A549 (cell line): Measurements from ENCODE around the gene MPHOSPH9. TPM values are rescaled to one million over a fixed set of nuclear protein-coding genes. Genes with fewer than 3 reads are reported as not detected.
A peak's percentile ranks its signal among the peaks of the same experiment; 100 is the strongest.

Source experiments
- ATAC-seq, 2 experiments: fragments of 200-7000 bp in 1 of 2; fragments of >200 bp in 1 of 2; cut with Nextera tagmentation in 1 of 2; cut with Tn5 transposase in 1 of 2; 3 replicates each; pipeline versions ENCODE4 v1.8.0 to v1.9.1; 2018 to 2020; ENCODE audit warnings: mild to moderate bottlenecking in 1 of 2, moderate library complexity in 1 of 2
- CTCF ChIA-PET: fragments of 300-600 bp; sonication (Branson Sonifier 250); formaldehyde crosslinking; extraction: SDS; loops from one replicate; lab custom pipeline; 2021; ENCODE audit warnings: antibody characterized with exemption, inconsistent platforms; lab: Yijun Ruan, JAX
- POLR2A ChIA-PET: fragments of 350-600 bp; formaldehyde crosslinking; extraction: SDS; loops from one replicate; lab custom pipeline; 2021; ENCODE audit warnings: antibody characterized with exemption, inconsistent platforms; lab: Yijun Ruan, JAX
- DNase-seq, 2 experiments: peaks; one replicate each; pipeline versions ENCODE4 v3.0.0 to v3.0.0-alpha.2; 2011 to 2016; ENCODE audit warnings: low read depth in 1 of 2, low spot score in 1 of 2
- FAIRE-seq: peaks from 2 replicates; lab custom pipeline; 2011; peaks lifted over from hg19 to GRCh38; lab: Jason Lieb, UNC
- H3K27ac ChIP-seq, 2 experiments: fragments of >200 bp; sonication (Bioruptor Twin); formaldehyde crosslinking; 3 replicates each; pipeline ENCODE4 v1.5.1; 2016 to 2017
- H3K4me1 ChIP-seq: fragments of >200 bp; sonication (Bioruptor Twin); formaldehyde crosslinking; 3 replicates; pipeline ENCODE4 v1.6.1; 2016
- H3K4me2 ChIP-seq: fragments of >200 bp; sonication (Bioruptor Twin); formaldehyde crosslinking; 3 replicates; pipeline ENCODE4 v1.6.1; 2016
- H3K4me3 ChIP-seq: fragments of >200 bp; sonication (Bioruptor Twin); formaldehyde crosslinking; 3 replicates; pipeline ENCODE4 v1.5.1; 2016
- H3K9me3 ChIP-seq: fragments of >200 bp; sonication (Bioruptor Twin); formaldehyde crosslinking; 3 replicates; pipeline ENCODE4 v1.6.1; 2016
- BHLHE40 ChIP-seq: IDR thresholded peaks from 2 replicates; pipeline ENCODE4 v1.6.1; 2012; ENCODE audit warnings: low read depth, low read length, inconsistent platforms
- CBX2 ChIP-seq: fragments of 200-600 bp; sonication (generic); IDR thresholded peaks from 2 replicates; pipeline ENCODE4 v1.6.1; 2016; ENCODE audit warnings: low read depth, mild to moderate bottlenecking, borderline replicate concordance
- E2F6 ChIP-seq: IDR thresholded peaks from 2 replicates; pipeline ENCODE4 v1.6.1; 2012; ENCODE audit warnings: low read depth, borderline replicate concordance
- EP300 ChIP-seq, 2 experiments: fragments of >200 bp; sonication (Bioruptor Twin); formaldehyde crosslinking; IDR thresholded peaks; 2 replicates in 1 of 2; 3 replicates in 1 of 2; pipeline ENCODE4 v1.6.1; 2016 to 2017
- ESRRA ChIP-seq: fragments of 150-350 bp; IDR thresholded peaks from 2 replicates; pipeline ENCODE4 v1.6.1; 2014; ENCODE audit warnings: mild to moderate bottlenecking, low read length, borderline replicate concordance
- FOSL2 ChIP-seq, 2 experiments: fragments of 450-650 bp in 1 of 2; fragments of >200 bp in 1 of 2; sonication (Bioruptor Twin) in 1 of 2; formaldehyde crosslinking; IDR thresholded peaks; 2 replicates each; pipeline versions ENCODE4 v1.5.0 to v1.6.1; 2016 to 2020; ENCODE audit warnings: mild to moderate bottlenecking in 1 of 2, moderate library complexity in 1 of 2
- GATA3 ChIP-seq: IDR thresholded peaks from 2 replicates; pipeline ENCODE4 v1.6.1; 2012; ENCODE audit warnings: borderline replicate concordance
- JUNB ChIP-seq: fragments of >200 bp; sonication (Bioruptor Twin); formaldehyde crosslinking; IDR thresholded peaks from 2 replicates; pipeline ENCODE4 v1.6.1; 2016
- KDM1A ChIP-seq: fragments of 200-600 bp; sonication (generic); IDR thresholded peaks from 2 replicates; pipeline ENCODE4 v1.6.1; 2016; ENCODE audit warnings: low read depth, mild to moderate bottlenecking
- KDM5A ChIP-seq: fragments of 200-600 bp; sonication (generic); IDR thresholded peaks from 2 replicates; pipeline ENCODE4 v1.6.1; 2016; ENCODE audit warnings: antibody characterized with exemption, mild to moderate bottlenecking
- MAFK ChIP-seq: fragments of 450-650 bp; IDR thresholded peaks from 2 replicates; pipeline ENCODE4 v1.6.1; 2014; ENCODE audit not compliant: partially characterized antibody
- MAZ ChIP-seq: fragments of 150-350 bp; IDR thresholded peaks from 2 replicates; pipeline ENCODE4 v1.6.1; 2014; ENCODE audit warnings: antibody characterized with exemption, low read depth, low read length, borderline replicate concordance
- MYC ChIP-seq: IDR thresholded peaks from 2 replicates; pipeline ENCODE4 v1.6.1; 2012; ENCODE audit warnings: mild to moderate bottlenecking, inconsistent platforms, low read length, improper control_type of control experiment, borderline replicate concordance
- NPAS2 ChIP-seq: fragments of 250-450 bp; sonication (Bioruptor Pico); IDR thresholded peaks from 2 replicates; pipeline ENCODE4 v1.8.0; 2022; ENCODE audit warnings: mild to moderate bottlenecking, moderate library complexity, borderline replicate concordance
- PBX3 ChIP-seq: IDR thresholded peaks from 2 replicates; pipeline ENCODE4 v1.6.1; 2012
- POLR2AphosphoS2 ChIP-seq: conservative IDR thresholded peaks from 2 replicates; pipeline ENCODE4 v1.6.1; 2012; ENCODE audit warnings: low read length, improper control_type of control experiment, inconsistent platforms
- RAD21 ChIP-seq, 2 experiments: fragments of >200 bp in 1 of 2; sonication (Bioruptor Twin) in 1 of 2; formaldehyde crosslinking in 1 of 2; IDR thresholded peaks in 1 of 2; conservative IDR thresholded peaks in 1 of 2; 2 replicates in 1 of 2; 3 replicates in 1 of 2; pipeline ENCODE4 v1.6.1; 2012 to 2018; ENCODE audit warnings: inconsistent platforms in 1 of 2
- RCOR1 ChIP-seq: fragments of 150-350 bp; IDR thresholded peaks from 2 replicates; pipeline ENCODE4 v1.6.1; 2014; ENCODE audit warnings: antibody characterized with exemption, low read length, low read depth
- USF2 ChIP-seq: fragments of 450-650 bp; IDR thresholded peaks from 2 replicates; pipeline ENCODE4 v1.6.1; 2014; ENCODE audit warnings: antibody characterized with exemption
- ZC3H11A ChIP-seq: fragments of 450-650 bp; IDR thresholded peaks from 2 replicates; pipeline ENCODE4 v1.6.1; 2014; ENCODE audit warnings: antibody characterized with exemption, mild to moderate bottlenecking
- ZNF302 ChIP-seq: fragments of 250-450 bp; sonication (Bioruptor Pico); IDR thresholded peaks from 2 replicates; pipeline ENCODE4 v1.9.0; 2021; ENCODE audit warnings: inconsistent platforms, mild to moderate bottlenecking, moderate library complexity
- WGBS: methylation state at CpG from one replicate; pipeline ENCODE4 v1.1.6; 2017; ENCODE audit errors: missing lambda C conversion rate; 5-methylcytosine and 5-hydroxymethylcytosine counted together
- polyA plus RNA-seq, 4 experiments: library from polyadenylated mRNA; depleted of rRNA in 3 of 4; stranded (reverse); fragments of >200 nt; fragmentation: RNase III in 1 of 4; extraction: RNeasy Plus Mini Kit Qiagen cat#74134 plus additional on column Dnase treatment in 1 of 4; gene quantifications; 2 replicates in 3 of 4; 3 replicates in 1 of 4; pipeline ENCODE4 v1.2.3, GENCODE V29; 2011 to 2017

Gene MPHOSPH9
- polyA plus RNA-seq, 2 of the 4 experiments (the other 2 are of a cell fraction): 31.0 to 74.9 TPM

GRCh38 chr12:123141615-123142517 is 91.1 kb downstream of the MPHOSPH9 start:
- CTCF ChIA-PET: interaction anchor here (0.8 to 8.4 kb wide), 5 partner anchors 13 to 99 kb away, joined by 3 to 48 read pairs (median 5); no protein-coding TSS in a partner anchor
- 22% methylated on average over 15 of the region's 15 CpGs for WGBS
- Histone ChIP-seq H3K9me3 (no peaks in the 10 kb centered on the region), H3K4me1 (peaks cover 51% of the 10 kb centered on the region), H3K27ac (peak overlapping the region; percentile 89 to 91), H3K4me2 (peak overlapping the region; percentile 66), H3K4me3 (peak overlapping the region; percentile 10; the same call in 1 of the 3 replicates)
- peak; percentile 79 to 86 for ATAC-seq
- POLR2A ChIA-PET: interaction anchor here (0.7 to 2.4 kb wide), 3 partner anchors 15 to 91 kb away, joined by 3 to 13 read pairs (median 4); partner anchors contain the start of genes MPHOSPH9 and MTRFR
- TF ChIP-seq USF2 (no peak), POLR2AphosphoS2 (no peak), E2F6 (peak; percentile 30; the same call in 1 of the 2 replicates), MYC (0 out of 2 replicates have a peak, but pooled peaks have one; percentile 3), EP300 (IDR thresholded peaks at IDR 0.05) (peak in 1 of 2 experiments; percentile 66; a peak in 2 of 5 replicates), MAFK (peak; percentile 99), PBX3 (0 out of 2 replicates have a peak, but pooled peaks have one; percentile 7), ZNF302 (CRISPR knock-in tag) (no peak), GATA3 (peak; percentile 59; the same call in 1 of the 2 replicates), NPAS2 (CRISPR knock-in tag) (no peak), JUNB (peak; percentile 48; the same call in 1 of the 2 replicates), BHLHE40 (no peak), ZC3H11A (no peak), FOSL2 (IDR thresholded peaks at IDR 0.05) (peak; percentile 46; the same call in 1 of the 2 replicates), FOSL2 (CRISPR knock-in tag; IDR thresholded peaks at IDR 0.05) (peak; percentile 86), RAD21 (conservative IDR thresholded peaks at IDR 0.05 in 1 of 2, IDR thresholded peaks at IDR 0.05 in 1 of 2) (peak in 1 of 2 experiments; percentile 30; a peak in 2 of 5 replicates), CBX2 (no peak), ESRRA (peak; percentile 86), MAZ (no peak)
- FAIRE-seq: no peak
- DNase-seq: peak in 1 of 2 experiments; percentile 80

- POLR2A ChIA-PET: interaction anchor here (0.7 to 2.4 kb wide), 3 partner anchors 9 to 92 kb away, joined by 4 to 13 read pairs (median 5); partner anchors contain the start of genes MPHOSPH9, MTRFR and PITPNM2
- Histone ChIP-seq H3K4me3 (0 out of 3 replicates have a peak overlapping the region, but pooled peaks have one; percentile 6), H3K27ac (peak overlapping the region; percentile 89 to 91), H3K4me2 (peak overlapping the region; percentile 66), H3K9me3 (no peaks in the 10 kb centered on the region), H3K4me1 (peaks cover 53% of the 10 kb centered on the region)
- CTCF ChIA-PET: interaction anchor here (0.6 to 8.4 kb wide), 9 partner anchors 8 to 98 kb away, joined by 3 to 48 read pairs (median 4); partner anchors contain the start of gene PITPNM2
- TF ChIP-seq ZC3H11A (no peak), GATA3 (no peak), KDM1A (peak; percentile 92; the same call in 1 of the 2 replicates), RCOR1 (peak; percentile 80; the same call in 1 of the 2 replicates), KDM5A (no peak)
- WGBS: 70% methylated on average over 6 of the region's 6 CpGs
- FAIRE-seq (no peak), DNase-seq (no peak), ATAC-seq (no peak; a peak in 1 of 6 replicates)
Measured at GRCh38 chr12:123140676-123141614, 92.0 kb downstream of the MPHOSPH9 start.
